TTC549 (cell line): ENCODE results near the gene C10orf71.

Experiments used
- FAIRE-seq: peaks from 2 replicates; lab custom pipeline; 2012; peaks lifted over from hg19 to GRCh38; lab: Jason Lieb, UNC

C10orf71 gene

DNA sequence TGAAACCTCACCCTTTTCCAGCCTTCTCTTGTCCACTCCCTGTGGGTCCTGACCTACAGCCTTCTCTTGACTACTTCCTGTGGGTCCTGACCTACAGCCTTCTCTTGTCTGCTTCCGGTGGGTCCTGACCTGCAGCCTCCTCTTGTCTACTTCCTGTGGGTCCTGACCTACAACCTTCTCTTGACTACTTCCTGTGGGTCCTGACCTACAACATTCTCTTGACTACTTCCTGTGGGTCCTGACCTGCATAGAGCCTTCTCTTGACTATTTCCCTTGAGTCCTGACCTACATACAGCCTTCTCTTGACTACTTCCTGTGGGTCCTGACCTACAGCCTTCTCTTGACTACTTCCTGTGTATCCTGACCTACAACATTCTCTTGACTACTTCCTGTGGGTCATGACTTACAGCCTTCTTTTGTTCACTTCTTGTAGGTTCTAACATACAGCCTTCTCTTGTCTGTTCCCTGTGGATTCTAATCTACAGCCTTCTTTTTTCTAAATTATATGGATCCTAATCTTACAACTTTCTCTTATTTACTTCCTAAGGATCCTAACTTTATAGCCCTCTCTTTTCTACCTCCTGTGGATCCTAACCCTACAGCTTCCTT is 36.5 kb downstream of the C10orf71 start:
- no peak for FAIRE-seq

- FAIRE-seq = no peak
These were observed 39.6 kb downstream of the C10orf71 start for GRCh38 chr10:49338604-49339003.

- no peak for FAIRE-seq
These were observed 45.9 kb downstream of the C10orf71 start for GRCh38 chr10:49344840-49345239.

- no peak for FAIRE-seq
These were observed 48.4 kb downstream of the C10orf71 start for GRCh38 chr10:49347342-49347741.

- no peak for FAIRE-seq
These were observed 48.9 kb downstream of the C10orf71 start for GRCh38 chr10:49347827-49348226.

- no peak for FAIRE-seq
These were observed 49.6 kb downstream of the C10orf71 start for GRCh38 chr10:49348593-49348992.

- no peak for FAIRE-seq
These were observed 50.4 kb downstream of the C10orf71 start for GRCh38 chr10:49349390-49349789.

DNA sequence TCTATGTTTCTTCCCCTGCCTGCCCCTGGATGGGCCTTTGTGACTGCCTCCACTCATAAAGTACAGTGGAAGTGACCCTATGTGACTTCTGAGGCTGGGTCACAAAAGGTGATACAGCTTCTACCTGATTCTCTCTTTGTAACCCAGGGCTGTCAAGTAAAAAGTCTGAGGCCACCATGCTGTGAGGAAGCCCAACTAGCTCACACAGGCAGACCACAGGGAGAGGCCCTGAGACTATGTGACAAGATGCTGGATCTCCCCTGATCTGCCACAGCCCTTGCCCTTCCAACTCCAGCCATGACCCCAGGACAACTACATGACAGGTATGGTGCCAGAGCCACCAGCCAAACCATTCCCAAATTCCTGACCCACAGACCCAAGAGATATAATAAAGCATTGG is 51.2 kb downstream of the C10orf71 start:
- no peak for FAIRE-seq

- FAIRE-seq = no peak
These were observed 52.0 kb downstream of the C10orf71 start for GRCh38 chr10:49350846-49351532.

GRCh38 chr10:49351669-49352068 is 52.7 kb downstream of the C10orf71 start:
- FAIRE-seq = no peak

DNA sequence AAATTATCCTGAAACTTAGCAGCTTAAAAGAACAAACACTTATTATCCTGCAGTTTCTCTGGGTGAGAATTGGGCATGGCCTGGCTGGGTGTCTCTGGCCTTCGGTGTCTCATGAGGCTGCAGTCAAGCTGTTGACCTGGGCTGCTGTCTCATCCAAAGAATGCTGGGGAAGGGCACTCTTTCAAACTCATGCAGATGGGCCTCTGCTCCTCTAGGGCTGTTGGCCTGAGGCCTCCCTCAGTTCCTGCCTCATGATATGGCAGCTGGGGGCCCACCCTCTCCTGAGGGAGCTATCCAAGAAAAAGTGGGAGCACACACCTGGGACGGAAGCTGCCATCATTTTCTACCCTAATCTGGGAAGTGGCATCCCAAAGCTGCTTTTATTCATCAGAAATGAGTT is 53.4 kb downstream of the C10orf71 start:
- no peak for FAIRE-seq

DNA sequence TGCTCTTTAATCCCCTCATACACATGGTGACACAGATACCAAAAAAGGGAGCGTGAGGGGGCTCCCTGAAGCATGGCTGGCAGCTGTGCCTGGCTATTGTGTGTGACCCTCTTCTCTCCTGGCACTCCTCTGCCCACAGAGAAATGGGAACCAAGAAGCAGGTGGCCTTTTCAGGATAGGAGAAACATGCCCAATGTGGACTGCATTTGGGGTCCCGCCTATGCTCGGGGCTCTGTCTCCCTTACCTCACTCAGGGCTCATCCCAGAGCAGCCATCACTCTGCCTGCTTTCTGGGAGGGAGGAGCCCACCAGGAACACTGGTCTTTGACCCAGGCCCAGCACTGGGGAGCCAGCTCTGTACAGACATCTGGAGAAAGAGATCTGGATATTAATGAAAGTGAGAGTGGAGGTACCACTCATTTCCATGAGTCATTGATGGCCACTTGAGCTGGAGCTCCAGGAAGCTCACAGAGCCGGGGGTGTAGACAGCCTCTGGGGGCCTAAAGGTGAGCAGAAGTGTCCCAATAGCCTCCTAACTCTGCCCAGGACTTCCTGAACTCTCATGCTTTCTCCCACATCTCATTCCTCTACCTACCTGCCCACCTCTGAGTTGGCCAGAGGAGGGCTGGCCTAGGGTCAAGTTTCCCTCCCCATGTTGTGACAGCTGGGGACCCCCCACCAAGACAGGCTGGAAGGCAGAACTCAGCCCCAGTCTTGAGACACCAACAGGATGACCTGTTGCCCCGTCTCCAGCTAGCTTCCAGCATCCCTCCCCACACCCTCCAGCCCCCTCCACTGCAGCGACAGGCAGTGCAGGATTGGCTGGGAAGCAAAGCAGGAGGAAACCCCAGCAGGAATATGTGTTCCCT is 54.3 kb downstream of the C10orf71 start:
- no peak for FAIRE-seq

DNA sequence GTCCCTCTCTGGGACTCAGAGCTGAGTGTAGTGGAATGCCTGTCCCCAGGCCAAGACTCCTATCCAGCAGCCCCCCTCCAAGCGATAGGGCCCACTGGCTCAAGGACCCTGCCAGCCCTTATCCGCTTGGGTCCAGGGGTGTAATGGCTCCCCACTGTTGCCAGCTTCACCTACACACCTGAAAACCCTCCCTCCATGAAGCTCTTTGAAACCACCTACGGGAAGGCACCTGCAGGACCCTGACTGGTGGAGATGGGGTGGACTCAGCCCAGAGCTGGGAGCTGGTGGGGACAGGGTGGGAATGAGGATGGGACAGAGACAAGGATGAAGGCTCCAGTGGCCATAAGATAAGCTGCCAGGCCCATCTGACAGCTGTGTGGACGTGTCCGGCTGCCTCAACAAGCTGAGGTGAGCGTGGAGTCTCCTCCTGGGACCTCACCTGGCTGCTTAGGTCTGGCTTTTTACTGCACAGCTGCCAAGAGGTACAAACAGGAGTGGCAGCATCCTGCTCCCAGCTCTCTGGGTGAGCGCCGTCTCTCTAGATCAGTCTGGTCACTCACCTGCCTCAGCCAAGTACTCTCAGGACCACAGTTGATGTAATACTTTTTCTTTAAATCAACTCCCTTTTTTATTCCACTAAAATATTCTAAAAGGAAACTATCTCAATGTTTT is 55.1 kb downstream of the C10orf71 start:
- FAIRE-seq = no peak

DNA sequence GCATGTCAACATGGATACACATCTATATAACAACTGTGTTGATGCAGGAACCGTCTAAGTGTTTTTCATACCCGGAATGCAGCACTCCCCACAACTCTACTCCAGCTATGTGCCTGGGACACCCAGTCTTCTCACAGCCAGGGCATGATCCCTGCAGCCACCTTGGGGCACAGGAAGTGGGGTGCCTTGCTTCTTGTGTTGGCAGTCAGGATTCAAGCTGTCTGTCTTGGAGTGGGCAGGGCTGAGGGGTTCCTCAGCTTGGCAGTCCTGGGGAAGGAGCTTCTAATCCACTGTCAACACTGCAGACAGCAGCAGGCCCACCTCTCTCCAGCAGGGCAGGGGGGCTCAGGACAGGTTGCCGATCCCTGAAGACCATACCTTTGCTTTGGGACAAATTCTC is 55.6 kb downstream of the C10orf71 start:
- FAIRE-seq = no peak

GRCh38 chr10:49355221-49355620 is 56.3 kb downstream of the C10orf71 start:
- FAIRE-seq = no peak

DNA sequence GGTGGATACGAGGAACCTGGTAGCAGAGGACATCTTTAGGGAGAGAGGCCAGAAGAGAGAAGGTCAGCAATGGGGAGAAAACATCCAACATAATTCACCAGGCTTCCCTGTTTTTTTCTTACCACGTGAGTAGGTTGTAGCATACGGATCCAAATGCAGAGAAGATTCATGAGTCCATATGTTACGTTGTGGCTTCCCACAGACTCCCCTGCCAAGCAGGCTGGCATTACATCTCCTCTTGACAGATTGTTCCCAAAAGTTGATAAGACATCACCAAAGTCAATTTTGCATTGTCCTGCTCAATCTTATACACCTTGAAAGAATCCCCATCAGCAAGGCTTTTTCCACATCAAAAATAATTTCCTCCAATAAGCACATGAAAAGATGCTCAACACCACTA is 57.2 kb downstream of the C10orf71 start:
- FAIRE-seq = no peak

DNA sequence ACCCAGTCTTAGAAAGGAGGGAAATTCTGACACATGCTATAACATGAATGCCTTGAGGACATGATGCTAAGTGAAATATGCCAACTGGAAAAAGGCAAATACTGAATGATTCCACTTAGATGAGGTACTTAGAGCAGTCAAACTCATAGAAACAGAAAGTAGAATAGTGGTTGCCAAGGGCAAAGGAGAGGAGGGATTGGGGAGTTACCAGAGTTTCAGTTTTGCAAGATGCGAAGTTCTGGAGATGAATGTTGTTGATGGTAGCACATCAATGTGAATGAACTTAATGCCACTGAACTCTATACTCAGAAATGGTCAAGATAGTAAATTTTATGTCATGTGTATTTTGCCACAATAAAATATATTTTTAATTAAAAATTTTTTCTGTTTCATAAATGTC is 58.0 kb downstream of the C10orf71 start:
- no peak for FAIRE-seq

DNA sequence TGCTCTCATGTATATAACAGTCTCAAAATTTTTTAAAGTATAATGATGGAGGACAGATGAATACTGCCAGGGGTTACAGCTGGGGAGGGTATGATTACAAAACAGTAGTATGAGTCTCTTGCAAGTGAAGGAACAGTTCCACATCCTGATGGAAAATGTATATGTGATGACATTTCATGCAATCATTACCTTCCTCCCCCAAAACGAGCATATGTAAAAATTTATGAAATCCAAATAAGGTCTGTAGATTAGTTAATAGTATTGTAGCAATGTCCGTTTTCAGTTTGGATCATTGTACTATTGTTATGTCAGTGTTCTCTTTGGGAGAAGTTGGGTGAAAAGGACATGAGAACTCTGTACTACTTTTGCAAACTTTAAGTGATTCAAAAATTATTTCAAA is 58.9 kb downstream of the C10orf71 start:
- no peak for FAIRE-seq

DNA sequence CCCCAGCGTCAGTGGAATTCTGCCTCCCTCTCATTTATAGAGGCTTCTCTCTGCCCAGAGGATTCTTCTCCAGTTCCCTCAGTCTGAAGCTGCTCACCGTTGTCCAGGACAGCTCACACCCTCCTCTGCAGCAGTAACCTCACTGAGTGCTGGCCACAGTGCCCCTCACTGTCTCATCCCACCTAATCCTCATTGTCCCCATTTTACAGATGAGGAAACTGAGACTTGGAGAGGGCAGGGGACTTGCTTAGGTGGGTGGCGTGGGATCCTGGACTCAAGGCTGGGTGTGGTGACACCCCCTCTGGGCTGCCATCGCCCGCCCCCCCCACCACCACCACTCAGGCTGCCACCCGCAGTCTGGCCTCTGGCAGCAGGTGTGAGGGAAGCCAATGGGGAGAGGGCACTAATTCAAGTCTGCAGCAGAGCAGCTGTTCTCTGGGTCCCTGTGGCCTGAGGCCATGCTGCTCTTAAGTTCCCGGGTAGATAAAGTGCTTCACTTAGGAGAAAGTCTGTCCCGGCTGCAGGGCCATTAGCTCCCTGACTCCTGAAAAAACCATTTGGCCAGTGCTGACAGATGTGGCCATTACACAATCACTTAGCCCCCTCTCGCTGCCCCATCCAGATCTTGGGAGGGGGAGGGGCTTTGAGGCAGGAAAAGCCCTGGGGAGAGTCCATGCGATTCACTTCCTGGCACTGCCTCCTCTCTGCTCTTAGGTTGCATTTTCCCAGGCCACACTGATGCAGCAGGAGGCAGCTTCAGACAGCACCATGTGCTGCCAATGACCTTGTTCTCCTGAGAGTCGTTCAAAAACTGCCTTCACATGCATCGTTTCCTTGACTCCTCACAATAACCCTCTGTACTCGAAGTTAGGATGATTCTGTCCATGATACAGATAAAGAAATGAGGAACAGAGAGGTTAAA is 60.6 kb downstream of the C10orf71 start:
- no peak for FAIRE-seq

DNA sequence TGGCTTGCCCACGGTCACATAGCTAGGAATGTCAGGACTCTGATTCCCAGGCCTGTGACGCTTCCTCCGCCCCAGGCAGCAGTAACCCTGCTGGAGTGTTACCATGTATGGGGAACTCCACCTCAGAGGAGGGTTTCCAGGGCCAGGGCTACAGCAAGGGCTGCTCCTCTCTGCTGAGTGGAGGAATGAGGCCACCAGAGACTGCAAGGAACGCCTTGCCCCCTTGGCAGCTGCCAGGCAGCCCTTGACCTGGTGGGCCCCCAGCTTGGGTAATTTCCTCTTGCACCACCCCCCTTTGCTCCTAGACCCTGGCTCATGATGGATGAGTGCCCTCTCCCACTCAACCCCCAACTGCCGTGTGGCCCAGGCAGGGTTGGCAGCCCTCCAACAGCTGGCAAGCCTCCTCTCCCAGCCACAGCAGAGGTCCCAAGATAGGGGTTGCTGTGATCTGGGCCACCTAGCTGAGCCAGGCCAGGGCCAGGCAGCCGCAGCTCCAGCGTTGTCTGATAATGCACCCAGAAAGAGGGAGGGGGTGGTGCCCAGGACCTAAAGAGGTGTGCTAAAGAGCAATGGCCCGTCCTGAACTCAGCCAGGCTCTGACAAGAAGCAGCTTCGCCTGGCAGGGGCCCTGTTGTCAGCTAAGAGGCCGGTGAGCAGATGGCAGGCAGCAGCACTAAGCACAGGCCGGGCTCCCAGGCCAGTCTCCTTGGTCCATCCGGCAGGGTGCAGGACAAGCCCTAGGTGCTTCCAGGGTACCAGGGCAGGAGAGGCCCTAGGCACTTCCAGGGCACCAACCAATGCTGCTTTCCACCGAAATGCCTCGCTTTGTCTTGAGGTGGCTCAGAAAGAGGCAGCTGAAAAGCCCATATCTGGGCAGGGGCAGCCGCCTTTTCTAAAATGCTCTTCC is 61.6 kb downstream of the C10orf71 start:
- FAIRE-seq = no peak

- no peak for FAIRE-seq
These were observed 62.2 kb downstream of the C10orf71 start for GRCh38 chr10:49361178-49361554.
